ENCODE data around the gene HOGA1. TPM values are rescaled to one million over a fixed set of nuclear protein-coding genes. Genes with fewer than 3 reads are reported as not detected.
"Not testable (repeated sequence)": the region's sequence is repeated elsewhere in the genome, so short reads cannot be mapped to it uniquely, and the experiment has no call there.

The HOGA1 gene
- total RNA-seq, 1 donor from 2014 or later, result not detected

DNA sequence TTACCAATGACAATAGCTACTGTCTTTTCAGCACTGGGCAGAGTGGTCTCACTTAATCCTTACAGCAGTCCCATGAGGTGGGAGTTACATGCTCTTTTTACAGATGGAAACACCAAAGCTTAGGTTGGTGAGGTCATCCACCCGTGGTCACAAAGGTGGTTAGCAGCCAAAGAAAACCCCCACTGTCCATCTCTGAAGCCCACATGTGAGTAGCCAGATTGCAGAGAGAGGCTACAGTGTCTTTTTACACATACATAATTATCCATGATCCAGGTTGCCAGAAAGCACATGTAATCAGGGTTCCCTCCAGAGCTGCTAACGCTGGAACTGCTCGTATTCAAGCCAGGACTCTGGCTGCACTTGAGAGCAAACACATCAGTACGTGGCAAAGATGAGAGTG is 36.2 kb upstream of the HOGA1 start:
- Mint-ChIP-seq H3K4me3 (no peak overlapping the region), H3K4me1 (ENCODE audit: low read depth) (peaks cover 23% of the 10 kb centered on the region), H3K27me3 (ENCODE audit: insufficient read depth) (no peaks in the 10 kb centered on the region), H3K9me3 (no peaks in the 10 kb centered on the region), H3K36me3 (ENCODE audit: low read depth) (no peaks in the 10 kb centered on the region), H3K27ac (no peak overlapping the region)
- no peak for DNase-seq (ENCODE audit: low spot score)
- intact Hi-C loops (cut with micrococcal nuclease), result no loop called here

GRCh38 chr10:97548828-97549455 is 35.2 kb upstream of the HOGA1 start:
- intact Hi-C loops (cut with micrococcal nuclease), result no loop called here
- Mint-ChIP-seq H3K36me3 (ENCODE audit: low read depth) (no peaks in the 10 kb centered on the region), H3K27ac (no peak overlapping the region), H3K27me3 (ENCODE audit: insufficient read depth) (no peaks in the 10 kb centered on the region), H3K9me3 (no peaks in the 10 kb centered on the region), H3K4me3 (no peak overlapping the region), H3K4me1 (ENCODE audit: low read depth) (peaks cover 15% of the 10 kb centered on the region)
- no peak for DNase-seq (ENCODE audit: low spot score)

GRCh38 chr10:97549587-97550322 is 34.4 kb upstream of the HOGA1 start:
- intact Hi-C loops (cut with micrococcal nuclease), result no loop called here
- H3K4me1 Mint-ChIP-seq (ENCODE audit: low read depth), result peaks cover 14% of the 10 kb centered on the region

DNA sequence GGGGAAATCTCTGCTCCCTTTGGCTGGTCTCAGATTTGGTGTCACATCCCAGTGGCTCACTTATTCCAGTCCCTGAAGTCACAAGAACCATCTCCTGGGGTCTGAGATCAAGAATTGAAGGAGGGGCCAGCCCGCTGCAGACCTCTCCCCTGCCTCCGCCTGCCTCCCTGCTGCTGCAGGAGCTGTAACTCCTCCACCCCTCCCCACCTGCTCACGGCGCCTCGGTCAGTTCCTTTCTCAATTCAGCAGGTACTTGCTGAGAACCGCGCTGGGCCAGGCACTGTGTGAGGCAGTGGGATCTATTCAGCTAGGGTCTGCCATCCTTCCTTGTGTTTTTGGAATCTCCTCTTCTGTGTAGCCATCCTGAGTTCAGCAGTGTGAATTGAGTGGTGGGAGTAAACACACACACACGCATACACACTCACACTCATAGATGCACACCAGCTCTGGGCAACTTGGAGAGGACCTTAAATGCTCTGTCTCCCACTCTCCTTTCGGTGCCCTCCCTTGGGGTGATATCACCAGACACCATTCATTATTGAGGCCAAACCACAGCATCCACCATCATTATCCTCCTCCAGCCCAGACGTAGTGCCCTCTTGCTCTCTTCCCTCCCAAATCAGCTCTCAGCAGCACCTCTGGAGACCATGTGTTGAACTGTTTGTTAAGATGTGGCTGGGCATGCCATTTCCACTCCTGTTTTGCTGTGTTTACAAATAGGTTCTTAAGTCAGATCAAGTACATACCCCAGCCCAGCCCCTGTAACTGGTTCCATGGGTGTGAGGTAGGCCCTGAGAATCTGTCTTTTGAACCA is 33.6 kb upstream of the HOGA1 start:
- H3K9me3 Mint-ChIP-seq, result no peaks in the 10 kb centered on the region
- H3K36me3 Mint-ChIP-seq (ENCODE audit: low read depth), result no peaks in the 10 kb centered on the region
- intact Hi-C loops (cut with micrococcal nuclease), result no loop called here
- no peak for DNase-seq (ENCODE audit: low spot score)
- peak overlapping the region; percentile 57 for H3K27ac Mint-ChIP-seq
- H3K4me3 Mint-ChIP-seq, result no peak overlapping the region
- no peaks in the 10 kb centered on the region for H3K27me3 Mint-ChIP-seq (ENCODE audit: insufficient read depth)
- H3K4me1 Mint-ChIP-seq (ENCODE audit: low read depth), result peaks cover 6% of the 10 kb centered on the region

More at GRCh38 chr10:97549587-97550322, 34.4 kb upstream of the HOGA1 start:
- Mint-ChIP-seq H3K27ac (no peak overlapping the region), H3K36me3 (ENCODE audit: low read depth) (no peaks in the 10 kb centered on the region), H3K9me3 (no peaks in the 10 kb centered on the region), H3K27me3 (ENCODE audit: insufficient read depth) (no peaks in the 10 kb centered on the region), H3K4me3 (no peak overlapping the region)
- DNase-seq (ENCODE audit: low spot score), result no peak

GRCh38 chr10:97551271-97551670 is 32.9 kb upstream of the HOGA1 start:
- Mint-ChIP-seq H3K36me3 (ENCODE audit: low read depth) (no peaks in the 10 kb centered on the region), H3K27ac (no peak overlapping the region), H3K9me3 (no peaks in the 10 kb centered on the region), H3K4me1 (ENCODE audit: low read depth) (peaks cover 6% of the 10 kb centered on the region), H3K27me3 (ENCODE audit: insufficient read depth) (no peaks in the 10 kb centered on the region), H3K4me3 (no peak overlapping the region)
- no peak for DNase-seq (ENCODE audit: low spot score)
- intact Hi-C loops (cut with micrococcal nuclease), result no loop called here

DNA sequence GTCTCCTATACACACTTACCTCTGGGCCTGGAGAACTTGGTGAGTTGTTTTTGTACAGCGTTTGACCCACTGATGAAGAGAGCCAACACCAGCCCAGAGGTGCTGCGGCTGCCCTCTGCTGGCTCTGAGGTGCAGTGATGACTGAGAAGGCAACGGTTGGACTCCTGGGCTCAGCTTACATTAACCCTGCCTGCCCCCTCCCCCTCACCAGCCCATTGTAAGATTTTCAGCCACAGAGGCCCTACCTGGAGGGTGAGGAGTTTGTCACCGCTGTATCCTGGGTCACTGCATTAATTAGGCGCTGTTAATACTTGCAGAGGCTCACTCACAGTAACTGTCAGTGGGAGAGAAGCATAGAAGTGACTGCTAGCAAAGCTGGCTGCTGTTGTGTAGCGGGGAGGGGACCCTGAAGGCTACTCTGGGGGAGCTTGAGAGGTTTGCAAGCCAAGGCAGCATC is 30.6 kb upstream of the HOGA1 start:
- Mint-ChIP-seq H3K36me3 (ENCODE audit: low read depth) (no peaks in the 10 kb centered on the region), H3K27me3 (ENCODE audit: insufficient read depth) (peaks cover 4% of the 10 kb centered on the region), H3K4me3 (no peak overlapping the region), H3K9me3 (no peaks in the 10 kb centered on the region), H3K4me1 (ENCODE audit: low read depth) (no peaks in the 10 kb centered on the region), H3K27ac (no peak overlapping the region)
- DNase-seq (ENCODE audit: low spot score), result peak; percentile 52
- intact Hi-C loops (cut with micrococcal nuclease), result loop anchor here (1.0 kb wide), 5 partner anchors 19 to 146 kb away; partner anchors contain the start of genes EXOSC1, MMS19, UBTD1 and ZDHHC16

DNA sequence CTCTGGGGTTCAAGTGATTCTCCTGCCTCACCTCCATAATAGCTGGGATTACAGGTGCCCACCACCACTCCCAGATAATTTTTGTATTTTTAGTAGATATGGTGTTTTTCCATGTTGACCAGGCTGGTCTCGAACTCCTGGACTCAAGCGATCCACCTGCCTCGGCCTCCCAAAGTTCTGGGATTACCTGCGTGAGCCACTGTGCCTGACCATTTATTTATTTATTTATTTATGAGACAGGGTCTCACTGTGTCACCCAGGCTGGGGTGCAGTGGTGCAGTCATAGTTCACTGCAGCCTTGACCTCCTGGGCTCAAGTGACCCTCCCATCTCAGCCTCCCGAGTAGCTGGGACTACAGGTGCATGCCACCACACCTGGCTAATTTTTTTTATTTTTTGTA is 29.9 kb upstream of the HOGA1 start:
- intact Hi-C loops (cut with micrococcal nuclease); H3K9me3 Mint-ChIP-seq; H3K27me3 Mint-ChIP-seq (ENCODE audit: insufficient read depth); H3K36me3 Mint-ChIP-seq (ENCODE audit: low read depth); DNase-seq (ENCODE audit: low spot score); H3K4me1 Mint-ChIP-seq (ENCODE audit: low read depth); H3K27ac Mint-ChIP-seq; H3K4me3 Mint-ChIP-seq: not testable (repeated sequence)

DNA sequence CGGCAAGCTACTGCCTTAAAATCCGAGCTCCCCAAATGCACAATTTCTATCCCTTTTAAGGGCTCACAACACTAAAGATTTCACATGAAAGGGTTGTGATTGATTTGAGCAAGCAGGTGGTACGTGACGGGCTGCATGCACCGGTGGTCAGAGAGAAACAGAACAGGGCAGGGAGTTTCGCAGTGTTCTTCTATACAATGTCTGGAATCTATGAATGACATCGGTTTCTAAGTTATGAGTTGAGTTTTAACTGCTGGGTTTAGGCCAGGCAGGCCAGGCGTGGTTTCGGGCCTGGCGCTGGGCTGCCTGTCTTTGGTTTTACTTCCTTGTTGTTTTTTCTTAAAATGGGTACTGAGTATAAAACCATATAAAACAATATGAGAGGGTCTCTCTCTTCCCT is 28.6 kb upstream of the HOGA1 start:
- H3K4me3 Mint-ChIP-seq; DNase-seq (ENCODE audit: low spot score); H3K27ac Mint-ChIP-seq; intact Hi-C loops (cut with micrococcal nuclease); H3K36me3 Mint-ChIP-seq (ENCODE audit: low read depth); H3K27me3 Mint-ChIP-seq (ENCODE audit: insufficient read depth); H3K4me1 Mint-ChIP-seq (ENCODE audit: low read depth); H3K9me3 Mint-ChIP-seq: not testable (repeated sequence)

GRCh38 chr10:97560731-97561381 is 23.3 kb upstream of the HOGA1 start:
- H3K36me3 Mint-ChIP-seq (ENCODE audit: low read depth); H3K27me3 Mint-ChIP-seq (ENCODE audit: insufficient read depth); H3K4me1 Mint-ChIP-seq (ENCODE audit: low read depth); H3K4me3 Mint-ChIP-seq; DNase-seq (ENCODE audit: low spot score); intact Hi-C loops (cut with micrococcal nuclease); H3K9me3 Mint-ChIP-seq; H3K27ac Mint-ChIP-seq: not testable (repeated sequence)

DNA sequence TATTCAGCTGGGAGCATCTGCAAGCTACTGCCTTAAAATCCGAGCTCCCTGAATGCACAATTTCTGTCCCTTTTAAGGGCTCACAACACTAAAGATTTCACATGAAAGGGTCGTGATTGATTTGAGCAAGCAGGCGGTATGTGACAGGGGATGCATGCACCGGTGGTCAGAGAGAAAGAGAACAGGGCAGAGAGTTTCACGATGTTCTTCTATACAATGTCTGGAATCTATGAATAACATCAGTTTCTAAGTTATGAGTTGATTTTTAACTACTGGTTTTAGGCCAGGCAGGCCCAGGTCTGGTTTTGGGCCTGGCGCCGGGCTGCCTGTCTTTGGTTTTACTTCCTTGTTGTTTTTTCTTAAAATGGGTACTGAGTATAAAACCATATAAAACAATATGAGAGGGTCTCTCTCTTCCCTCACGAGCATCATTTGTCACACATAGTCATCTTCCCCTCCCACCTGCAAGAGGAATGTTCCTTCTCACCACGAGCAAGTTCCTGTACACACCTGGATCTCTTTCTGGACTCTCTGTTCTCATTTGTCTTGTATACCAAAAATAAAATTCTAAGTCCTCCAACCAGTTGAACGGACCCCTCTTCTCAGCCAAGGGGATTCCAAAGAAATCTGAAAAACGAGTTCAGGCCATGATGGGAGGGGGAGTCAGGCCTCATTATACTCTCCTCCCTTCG is 22.7 kb upstream of the HOGA1 start:
- H3K27me3 Mint-ChIP-seq (ENCODE audit: insufficient read depth); H3K4me1 Mint-ChIP-seq (ENCODE audit: low read depth); H3K4me3 Mint-ChIP-seq; DNase-seq (ENCODE audit: low spot score); intact Hi-C loops (cut with micrococcal nuclease); H3K9me3 Mint-ChIP-seq; H3K36me3 Mint-ChIP-seq (ENCODE audit: low read depth): not testable (repeated sequence)
- peak overlapping the region; percentile 10 for H3K27ac Mint-ChIP-seq

DNA sequence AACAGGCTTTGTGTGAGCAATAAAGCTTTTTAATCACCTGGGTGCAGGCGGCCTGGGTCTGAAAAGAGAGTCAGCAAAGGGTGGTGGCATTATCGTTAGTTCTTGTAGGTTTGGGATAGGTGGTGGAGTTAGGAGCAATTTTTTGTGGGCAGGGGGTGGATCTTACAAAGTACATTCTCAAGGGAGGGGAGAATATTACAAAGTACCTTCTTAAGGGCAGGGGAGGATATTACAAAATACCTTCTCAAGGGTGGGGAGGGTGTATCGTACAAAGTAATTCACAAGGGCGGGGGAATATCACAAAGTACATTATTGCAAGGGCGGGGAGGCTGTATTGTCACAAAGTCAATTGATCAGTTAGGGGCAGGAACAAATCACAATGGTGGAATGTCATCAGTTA is 21.9 kb upstream of the HOGA1 start:
- H3K9me3 Mint-ChIP-seq; H3K27ac Mint-ChIP-seq; H3K4me1 Mint-ChIP-seq (ENCODE audit: low read depth); H3K4me3 Mint-ChIP-seq; intact Hi-C loops (cut with micrococcal nuclease); DNase-seq (ENCODE audit: low spot score); H3K36me3 Mint-ChIP-seq (ENCODE audit: low read depth); H3K27me3 Mint-ChIP-seq (ENCODE audit: insufficient read depth): not testable (repeated sequence)

DNA sequence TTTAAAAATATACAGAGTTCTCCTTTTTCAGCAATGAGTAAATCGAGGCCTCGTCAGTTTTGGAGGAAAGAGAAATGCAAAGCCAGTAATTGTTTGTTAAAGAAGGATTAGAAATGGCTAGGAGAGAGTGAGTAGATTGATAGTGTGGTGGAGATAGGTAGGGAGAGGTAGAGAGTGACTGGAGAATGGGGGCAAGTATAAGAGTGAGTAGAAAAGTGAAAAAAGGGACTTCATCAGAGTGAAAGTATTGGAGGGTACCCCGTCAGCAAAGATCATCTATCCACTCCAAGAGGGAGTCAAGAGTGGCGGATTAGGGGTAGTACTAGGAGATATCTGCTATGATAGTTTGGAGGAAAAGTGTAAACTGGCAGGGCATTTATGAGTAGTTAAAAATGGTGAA is 20.9 kb upstream of the HOGA1 start:
- Mint-ChIP-seq H3K27ac (no peak overlapping the region), H3K27me3 (ENCODE audit: insufficient read depth) (no peaks in the 10 kb centered on the region), H3K4me3 (no peak overlapping the region), H3K36me3 (ENCODE audit: low read depth) (no peaks in the 10 kb centered on the region), H3K9me3 (no peaks in the 10 kb centered on the region), H3K4me1 (ENCODE audit: low read depth) (peaks cover 6% of the 10 kb centered on the region)
- no peak for DNase-seq (ENCODE audit: low spot score)
- intact Hi-C loops (cut with micrococcal nuclease), result no loop called here
